Measurements from ENCODE around the gene IDS. TPM values are rescaled to one million over a fixed set of nuclear protein-coding genes. Genes with fewer than 3 reads are reported as not detected.

The IDS gene
- total RNA-seq, 1 experiment from 2014 or later, result 29.9 TPM

DNA sequence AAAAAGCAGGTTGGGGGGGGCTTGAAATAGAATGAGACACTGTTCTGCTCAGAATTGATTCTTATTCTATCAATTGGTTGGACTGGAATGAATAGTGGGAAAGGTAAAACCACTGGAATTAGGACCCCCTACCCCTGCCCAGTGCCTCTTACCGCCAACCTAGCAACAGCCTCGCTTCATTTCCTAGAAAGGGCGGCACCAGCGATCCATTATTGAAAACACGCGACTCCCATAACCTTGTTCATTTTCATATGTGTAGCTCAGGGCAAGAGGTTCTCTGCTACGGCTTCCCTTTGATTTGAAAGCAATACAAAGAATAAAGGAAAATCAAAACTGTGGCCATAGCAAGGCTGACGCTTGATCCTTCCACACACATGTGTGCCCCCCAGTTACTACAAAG lies 33.7 kb downstream of the IDS start:
- TF ChIP-seq, protein P1, sequence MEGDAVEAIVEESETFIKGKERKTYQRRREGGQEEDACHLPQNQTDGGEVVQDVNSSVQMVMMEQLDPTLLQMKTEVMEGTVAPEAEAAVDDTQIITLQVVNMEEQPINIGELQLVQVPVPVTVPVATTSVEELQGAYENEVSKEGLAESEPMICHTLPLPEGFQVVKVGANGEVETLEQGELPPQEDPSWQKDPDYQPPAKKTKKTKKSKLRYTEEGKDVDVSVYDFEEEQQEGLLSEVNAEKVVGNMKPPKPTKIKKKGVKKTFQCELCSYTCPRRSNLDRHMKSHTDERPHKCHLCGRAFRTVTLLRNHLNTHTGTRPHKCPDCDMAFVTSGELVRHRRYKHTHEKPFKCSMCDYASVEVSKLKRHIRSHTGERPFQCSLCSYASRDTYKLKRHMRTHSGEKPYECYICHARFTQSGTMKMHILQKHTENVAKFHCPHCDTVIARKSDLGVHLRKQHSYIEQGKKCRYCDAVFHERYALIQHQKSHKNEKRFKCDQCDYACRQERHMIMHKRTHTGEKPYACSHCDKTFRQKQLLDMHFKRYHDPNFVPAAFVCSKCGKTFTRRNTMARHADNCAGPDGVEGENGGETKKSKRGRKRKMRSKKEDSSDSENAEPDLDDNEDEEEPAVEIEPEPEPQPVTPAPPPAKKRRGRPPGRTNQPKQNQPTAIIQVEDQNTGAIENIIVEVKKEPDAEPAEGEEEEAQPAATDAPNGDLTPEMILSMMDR (IDR thresholded peaks at IDR 0.05; ENCODE audit: unreplicated experiment), result no peak
- BruUV-seq (replicated peaks), result no TSS peak
- intact Hi-C loops (cut with micrococcal nuclease), result loop anchor here (1.0 to 10.0 kb wide), 6 partner anchors 165 to 1422 kb away; no protein-coding TSS in a partner anchor
- no peaks in the 10 kb centered on the region for H3K4me1 Mint-ChIP-seq (ENCODE audit: insufficient read depth, unreplicated experiment)
- ChIA-PET POLR2A (no interaction called here), CTCF (interaction anchor here (0.5 to 4.3 kb wide), 34 partner anchors 9 to 1640 kb away, joined by 3 to 29 read pairs (median 4); no protein-coding TSS in a partner anchor)
- DNase-seq (ENCODE audit: unreplicated experiment), result no peak
- no peaks in the 10 kb centered on the region for H3K36me3 Mint-ChIP-seq (ENCODE audit: insufficient read depth, unreplicated experiment)
- no peaks in the 10 kb centered on the region for H3K9me3 Mint-ChIP-seq (ENCODE audit: unreplicated experiment)
- no peak overlapping the region for H3K27ac Mint-ChIP-seq (ENCODE audit: low read depth, unreplicated experiment)
- no peaks in the 10 kb centered on the region for H3K27me3 Mint-ChIP-seq (ENCODE audit: insufficient read depth, unreplicated experiment)
- no peak overlapping the region for H3K4me3 Mint-ChIP-seq (ENCODE audit: unreplicated experiment)

DNA sequence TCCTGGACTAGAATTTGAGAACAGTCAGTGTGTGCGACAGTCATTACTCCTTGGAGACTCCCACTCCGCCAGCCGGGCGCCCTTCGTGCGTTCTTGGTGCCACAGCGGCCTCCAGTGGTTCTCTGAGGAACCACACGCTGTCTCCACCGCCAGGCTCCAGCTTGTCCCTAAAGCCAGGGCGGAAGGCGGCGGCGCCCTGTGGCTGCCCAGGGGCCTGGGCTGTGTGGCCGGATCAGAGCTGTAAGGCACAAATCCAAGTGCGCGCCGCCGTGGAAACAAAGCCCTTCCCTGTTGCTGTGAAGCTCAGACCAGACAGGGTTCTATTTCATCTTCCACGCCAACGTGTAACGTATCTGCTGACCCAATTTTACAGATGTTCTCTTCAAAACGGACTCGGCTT lies 34.2 kb downstream of the IDS start:
- intact Hi-C loops (cut with micrococcal nuclease), result loop anchor here (1.0 to 10.0 kb wide), 6 partner anchors 164 to 1422 kb away; no protein-coding TSS in a partner anchor
- DNase-seq (ENCODE audit: unreplicated experiment), result peak; percentile 77
- peaks cover under 1% of the 10 kb centered on the region for H3K9me3 Mint-ChIP-seq (ENCODE audit: unreplicated experiment)
- H3K36me3 Mint-ChIP-seq (ENCODE audit: insufficient read depth, unreplicated experiment), result no peaks in the 10 kb centered on the region
- no peaks in the 10 kb centered on the region for H3K27me3 Mint-ChIP-seq (ENCODE audit: insufficient read depth, unreplicated experiment)
- no TSS peak for BruUV-seq (replicated peaks)
- H3K27ac Mint-ChIP-seq (ENCODE audit: low read depth, unreplicated experiment), result no peak overlapping the region
- TF ChIP-seq, protein P1 (IDR thresholded peaks at IDR 0.05; ENCODE audit: unreplicated experiment), result peak; percentile 82
- ChIA-PET POLR2A (interaction anchor here (0.6 to 0.7 kb wide), 2 partner anchors 468 to 1655 kb away, joined by 3 read pairs; no protein-coding TSS in a partner anchor), CTCF (interaction anchor here (0.5 to 4.3 kb wide), 41 partner anchors 8 to 1641 kb away, joined by 3 to 29 read pairs (median 4); no protein-coding TSS in a partner anchor)
- H3K4me3 Mint-ChIP-seq (ENCODE audit: unreplicated experiment), result no peak overlapping the region
- no peaks in the 10 kb centered on the region for H3K4me1 Mint-ChIP-seq (ENCODE audit: insufficient read depth, unreplicated experiment)

DNA sequence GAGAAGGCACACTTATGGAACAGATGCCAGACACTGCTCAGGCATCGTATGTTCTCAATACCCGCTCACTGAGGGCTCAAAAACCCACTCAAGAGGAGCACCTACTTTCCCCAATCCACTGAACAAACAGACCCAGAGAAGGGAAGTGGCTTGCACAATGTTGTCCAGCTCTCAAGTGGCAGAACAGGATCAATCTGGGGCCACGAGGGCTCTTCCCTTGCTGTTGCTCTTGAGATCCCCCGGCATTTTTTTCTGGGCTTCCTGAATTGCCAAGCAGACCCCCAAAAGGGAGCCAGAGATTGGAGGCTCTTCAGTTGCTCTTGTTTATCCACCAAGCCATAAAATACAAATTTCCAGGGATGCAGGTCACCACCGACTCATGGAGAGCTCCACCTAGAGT lies 35.7 kb downstream of the IDS start:
- H3K27me3 Mint-ChIP-seq (ENCODE audit: insufficient read depth, unreplicated experiment), result no peaks in the 10 kb centered on the region
- H3K4me1 Mint-ChIP-seq (ENCODE audit: insufficient read depth, unreplicated experiment), result no peaks in the 10 kb centered on the region
- H3K4me3 Mint-ChIP-seq (ENCODE audit: unreplicated experiment), result no peak overlapping the region
- no peak overlapping the region for H3K27ac Mint-ChIP-seq (ENCODE audit: low read depth, unreplicated experiment)
- ChIA-PET POLR2A (interaction anchor here (1.3 kb wide), 1 partner anchor 1334 kb away, joined by 6 read pairs; no protein-coding TSS in a partner anchor), CTCF (interaction anchor here (0.7 to 4.3 kb wide), 3 partner anchors 8 to 1335 kb away, joined by 3 to 27 read pairs (median 10); no protein-coding TSS in a partner anchor)
- no peaks in the 10 kb centered on the region for H3K36me3 Mint-ChIP-seq (ENCODE audit: insufficient read depth, unreplicated experiment)
- TF ChIP-seq, protein P1 (IDR thresholded peaks at IDR 0.05; ENCODE audit: unreplicated experiment), result no peak
- BruUV-seq (replicated peaks), result no TSS peak
- intact Hi-C loops (cut with micrococcal nuclease), result no loop called here
- DNase-seq (ENCODE audit: unreplicated experiment), result no peak
- H3K9me3 Mint-ChIP-seq (ENCODE audit: unreplicated experiment), result peaks cover 13% of the 10 kb centered on the region

DNA sequence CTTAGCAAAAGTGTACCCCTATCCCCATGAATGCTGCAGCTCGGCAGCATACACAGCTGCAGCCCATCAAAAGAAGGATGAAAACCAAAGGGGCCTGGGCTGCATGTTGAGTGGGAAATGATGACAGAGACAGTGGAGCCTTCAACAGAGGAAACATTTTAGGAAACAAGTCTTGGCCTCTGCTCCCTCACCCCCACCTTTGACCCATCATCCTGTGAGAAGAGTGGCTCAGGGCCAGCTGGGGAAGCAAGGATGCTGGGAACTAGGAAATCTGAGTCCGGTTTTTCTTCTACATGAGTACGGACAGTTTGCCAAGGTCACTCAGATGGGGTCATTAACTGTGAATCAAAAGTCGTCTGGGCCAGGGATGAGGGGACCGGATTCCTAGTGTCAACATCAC lies 37.2 kb downstream of the IDS start:
- H3K4me3 Mint-ChIP-seq (ENCODE audit: unreplicated experiment), result no peak overlapping the region
- intact Hi-C loops (cut with micrococcal nuclease), result no loop called here

More for the DNA sequence above, 37.2 kb downstream of the IDS start:
- Mint-ChIP-seq H3K36me3 (ENCODE audit: insufficient read depth, unreplicated experiment) (no peaks in the 10 kb centered on the region), H3K27me3 (ENCODE audit: insufficient read depth, unreplicated experiment) (no peaks in the 10 kb centered on the region), H3K9me3 (ENCODE audit: unreplicated experiment) (peaks cover 14% of the 10 kb centered on the region), H3K27ac (ENCODE audit: low read depth, unreplicated experiment) (no peak overlapping the region), H3K4me1 (ENCODE audit: insufficient read depth, unreplicated experiment) (peaks cover under 1% of the 10 kb centered on the region)
- ChIA-PET POLR2A (no interaction called here), CTCF (interaction anchor here (0.9 kb wide), 1 partner anchor 181 kb away, joined by 6 read pairs; no protein-coding TSS in a partner anchor)
- DNase-seq (ENCODE audit: unreplicated experiment), result no peak
- no TSS peak for BruUV-seq (replicated peaks)
- TF ChIP-seq, protein P1 (IDR thresholded peaks at IDR 0.05; ENCODE audit: unreplicated experiment), result no peak

Measured in MCF 10A (cell line).